Keratinocyte (primary cell): Measurements from ENCODE around the gene XIRP2.

Experiments used
- CTCF ChIP-seq, 3 experiments: IDR thresholded peaks in 1 of 3; conservative IDR thresholded peaks in 1 of 3; optimal IDR thresholded peaks in 1 of 3; 2 replicates in 2 of 3; 3 replicates in 1 of 3; pipeline versions ENCODE3 to v1.5.1; 2011; ENCODE audit warnings: low read length in 3 of 3, mild to moderate bottlenecking in 3 of 3, moderate library complexity in 2 of 3, control low read depth in 1 of 3, inconsistent platforms in 1 of 3; ENCODE audit not compliant: insufficient read depth in 2 of 3; ENCODE audit errors: extremely low read depth in 1 of 3
- EZH2 ChIP-seq: IDR thresholded peaks from one replicate; pipeline ENCODE4 v1.6.1; 2012; ENCODE audit warnings: inconsistent platforms, mild to moderate bottlenecking, low read length, moderate library complexity

- TF ChIP-seq CTCF (optimal IDR thresholded peaks at IDR 0.05 in 1 of 3, IDR thresholded peaks at IDR 0.05 in 1 of 3, conservative IDR thresholded peaks at IDR 0.05 in 1 of 3; ENCODE audit: extremely low read depth in 1 of 3, insufficient read depth in 2 of 3, low read length in 3 of 3) (no peak), EZH2 (no peak)
Observed at GRCh38 chr2:167298017-167298416, 409.7 kb downstream of the XIRP2 start.
